ENCODE results near the gene HSPA12B. TPM values are rescaled to one million over a fixed set of nuclear protein-coding genes. Genes with fewer than 3 reads are reported as not detected.

Gene HSPA12B
- total RNA-seq, result 2.6 and 5.1 TPM in 2 replicates

GRCh38 chr20:3732327-3733118 is at the start of gene HSPA12B:
Gene HSPA12B (plus strand): TSS chr20:3732685. CDS start chr20:3738675, 5,990 bp downstream.

GRCh38 chr20:3712279-3712873 is 20.1 kb upstream of the HSPA12B start, which contains the start of gene SIGLEC1:
Gene SIGLEC1 (minus strand): TSS chr20:3712600. CDS start chr20:3707128, 5,472 bp downstream.

GRCh38 chr20:3767427-3768341 is 35.2 kb downstream of the HSPA12B start, which contains the start of gene ADISSP:
Gene ADISSP (minus strand): TSS chr20:3767753. CDS start chr20:3760100, 7,653 bp downstream.

GRCh38 chr20:3781153-3781910 is 48.8 kb downstream of the HSPA12B start, which contains the start of gene SPEF1:
Gene SPEF1 (minus strand): TSS chr20:3781448. CDS start chr20:3781287, 161 bp downstream.

GRCh38 chr20:3786665-3787323 is 54.3 kb downstream of the HSPA12B start, which contains the start of gene CENPB:
Gene CENPB (minus strand): TSS chr20:3786740. CDS start chr20:3786483, 257 bp downstream.

GRCh38 chr20:3795511-3796468 is 63.3 kb downstream of the HSPA12B start, which contains the start of gene CDC25B:
Gene CDC25B (plus strand): TSS chr20:3796310. CDS start chr20:3796532, 222 bp downstream.

Other genes starting within 250 kb of the HSPA12B start
- gene GFRA4, start 69.3 kb upstream of the HSPA12B start, total RNA-seq, result not detected in 2 replicates
- 136 and 154 TPM in 2 replicates for gene ADAM33, start 50.7 kb upstream of the HSPA12B start, total RNA-seq
- gene SIGLEC1, start 20.1 kb upstream of the HSPA12B start, total RNA-seq, result not detected in 2 replicates
- 40.5 and 41.7 TPM in 2 replicates for gene ADISSP, start 35.1 kb downstream of the HSPA12B start, total RNA-seq
- 0.15 and 0.17 TPM in 2 replicates for gene SPEF1, start 48.8 kb downstream of the HSPA12B start, total RNA-seq
- gene CENPB, start 54.1 kb downstream of the HSPA12B start, total RNA-seq, result 149 and 205 TPM in 2 replicates
- gene CDC25B, start 63.6 kb downstream of the HSPA12B start, total RNA-seq, result 103 and 105 TPM in 2 replicates
- 23.0 and 32.7 TPM in 2 replicates for gene AP5S1, start 87.9 kb downstream of the HSPA12B start, total RNA-seq
- gene MAVS, start 114.1 kb downstream of the HSPA12B start, total RNA-seq, result 25.2 and 31.3 TPM in 2 replicates
- 62.2 and 72.3 TPM in 2 replicates for gene PANK2, start 156.7 kb downstream of the HSPA12B start, total RNA-seq

All from smooth muscle cell of trachea (primary cell).